ENCODE measurements around the gene MTREX. TPM values are rescaled to one million over a fixed set of nuclear protein-coding genes. Genes with fewer than 3 reads are reported as not detected.

Gene MTREX
- total RNA-seq, 4 donors from 2014 or later, result 57.2 to 124 (median 61.5) TPM

- DNase-seq, result no peak
- Histone ChIP-seq H3K27ac (no peak overlapping the region), H3K36me3 (peaks cover 0 to 42% (median 0%) of the 10 kb centered on the region in 3 donors), H3K27me3 (no peaks in the 10 kb centered on the region), H3K4me3 (no peak overlapping the region), H3K9me3 (no peaks in the 10 kb centered on the region), H3K4me1 (no peaks in the 10 kb centered on the region)
- TF ChIP-seq POLR2A (IDR thresholded peaks at IDR 0.05), result no peak
- TF ChIP-seq, protein P1, sequence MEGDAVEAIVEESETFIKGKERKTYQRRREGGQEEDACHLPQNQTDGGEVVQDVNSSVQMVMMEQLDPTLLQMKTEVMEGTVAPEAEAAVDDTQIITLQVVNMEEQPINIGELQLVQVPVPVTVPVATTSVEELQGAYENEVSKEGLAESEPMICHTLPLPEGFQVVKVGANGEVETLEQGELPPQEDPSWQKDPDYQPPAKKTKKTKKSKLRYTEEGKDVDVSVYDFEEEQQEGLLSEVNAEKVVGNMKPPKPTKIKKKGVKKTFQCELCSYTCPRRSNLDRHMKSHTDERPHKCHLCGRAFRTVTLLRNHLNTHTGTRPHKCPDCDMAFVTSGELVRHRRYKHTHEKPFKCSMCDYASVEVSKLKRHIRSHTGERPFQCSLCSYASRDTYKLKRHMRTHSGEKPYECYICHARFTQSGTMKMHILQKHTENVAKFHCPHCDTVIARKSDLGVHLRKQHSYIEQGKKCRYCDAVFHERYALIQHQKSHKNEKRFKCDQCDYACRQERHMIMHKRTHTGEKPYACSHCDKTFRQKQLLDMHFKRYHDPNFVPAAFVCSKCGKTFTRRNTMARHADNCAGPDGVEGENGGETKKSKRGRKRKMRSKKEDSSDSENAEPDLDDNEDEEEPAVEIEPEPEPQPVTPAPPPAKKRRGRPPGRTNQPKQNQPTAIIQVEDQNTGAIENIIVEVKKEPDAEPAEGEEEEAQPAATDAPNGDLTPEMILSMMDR (IDR thresholded peaks at IDR 0.05), result peak in 5 of 6 experiments; percentile 45 to 84 (median 76)
These were observed 17.1 kb downstream of the MTREX start for GRCh38 chr5:55324815-55325418.

GRCh38 chr5:55325621-55326020 is 17.8 kb downstream of the MTREX start:
- Histone ChIP-seq H3K4me3 (no peak overlapping the region), H3K4me1 (no peaks in the 10 kb centered on the region), H3K27me3 (no peaks in the 10 kb centered on the region), H3K36me3 (peaks cover 0 to 46% (median 0%) of the 10 kb centered on the region in 3 donors), H3K27ac (no peak overlapping the region), H3K9me3 (no peaks in the 10 kb centered on the region)
- no peak for DNase-seq
- TF ChIP-seq, protein P1 (IDR thresholded peaks at IDR 0.05), result no peak
- TF ChIP-seq POLR2A (IDR thresholded peaks at IDR 0.05), result no peak

DNA sequence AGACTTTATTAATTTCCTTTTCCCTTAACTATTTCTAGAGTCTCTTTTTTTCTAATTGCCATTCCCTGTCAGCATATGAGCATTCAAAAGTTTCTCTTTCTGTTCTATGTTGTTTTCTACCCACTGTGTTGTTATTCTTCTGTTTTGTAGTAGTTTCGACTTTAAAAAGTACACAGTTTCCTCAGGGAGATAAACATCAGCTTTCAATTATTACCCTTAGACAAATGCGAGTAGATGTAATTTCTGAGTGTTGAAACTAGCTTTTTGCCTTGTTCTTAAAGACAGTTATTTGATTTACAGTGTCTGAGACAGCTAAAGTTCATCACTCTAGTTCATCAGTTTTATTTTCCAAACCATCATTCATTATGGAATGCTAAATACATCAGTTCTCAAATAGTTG is 19.5 kb downstream of the MTREX start:
- Histone ChIP-seq H3K27me3 (no peaks in the 10 kb centered on the region), H3K9me3 (no peaks in the 10 kb centered on the region), H3K36me3 (peaks cover 0 to 46% (median 0%) of the 10 kb centered on the region in 3 donors), H3K4me3 (no peak overlapping the region), H3K4me1 (no peaks in the 10 kb centered on the region), H3K27ac (no peak overlapping the region)
- DNase-seq, result no peak
- TF ChIP-seq POLR2A (IDR thresholded peaks at IDR 0.05), result no peak
- TF ChIP-seq, protein P1 (IDR thresholded peaks at IDR 0.05), result no peak

GRCh38 chr5:55331321-55331720 is 23.5 kb downstream of the MTREX start:
- Histone ChIP-seq H3K4me3 (no peak overlapping the region), H3K27me3 (no peaks in the 10 kb centered on the region), H3K9me3 (no peaks in the 10 kb centered on the region), H3K27ac (no peak overlapping the region), H3K4me1 (no peaks in the 10 kb centered on the region), H3K36me3 (peaks cover 0 to 42% (median 0%) of the 10 kb centered on the region in 3 donors)
- TF ChIP-seq POLR2A (IDR thresholded peaks at IDR 0.05), result no peak
- TF ChIP-seq, protein P1 (IDR thresholded peaks at IDR 0.05), result no peak
- DNase-seq, result no peak

GRCh38 chr5:55333017-55333416 is 25.2 kb downstream of the MTREX start:
- no peak for DNase-seq
- Histone ChIP-seq H3K27me3 (no peaks in the 10 kb centered on the region), H3K9me3 (no peaks in the 10 kb centered on the region), H3K27ac (no peak overlapping the region), H3K4me1 (no peaks in the 10 kb centered on the region), H3K4me3 (no peak overlapping the region), H3K36me3 (peaks cover 0 to 29% (median 0%) of the 10 kb centered on the region in 3 donors)
- TF ChIP-seq, protein P1 (IDR thresholded peaks at IDR 0.05), result no peak
- no peak for TF ChIP-seq POLR2A (IDR thresholded peaks at IDR 0.05)

Measured in Peyer's patch (tissue), 4 donors.